ENCODE data around the gene INTS3.

GRCh38 chr1:153793261-153793972 lies 65.6 kb downstream of the INTS3 start:
- TF ChIP-seq, protein P1, sequence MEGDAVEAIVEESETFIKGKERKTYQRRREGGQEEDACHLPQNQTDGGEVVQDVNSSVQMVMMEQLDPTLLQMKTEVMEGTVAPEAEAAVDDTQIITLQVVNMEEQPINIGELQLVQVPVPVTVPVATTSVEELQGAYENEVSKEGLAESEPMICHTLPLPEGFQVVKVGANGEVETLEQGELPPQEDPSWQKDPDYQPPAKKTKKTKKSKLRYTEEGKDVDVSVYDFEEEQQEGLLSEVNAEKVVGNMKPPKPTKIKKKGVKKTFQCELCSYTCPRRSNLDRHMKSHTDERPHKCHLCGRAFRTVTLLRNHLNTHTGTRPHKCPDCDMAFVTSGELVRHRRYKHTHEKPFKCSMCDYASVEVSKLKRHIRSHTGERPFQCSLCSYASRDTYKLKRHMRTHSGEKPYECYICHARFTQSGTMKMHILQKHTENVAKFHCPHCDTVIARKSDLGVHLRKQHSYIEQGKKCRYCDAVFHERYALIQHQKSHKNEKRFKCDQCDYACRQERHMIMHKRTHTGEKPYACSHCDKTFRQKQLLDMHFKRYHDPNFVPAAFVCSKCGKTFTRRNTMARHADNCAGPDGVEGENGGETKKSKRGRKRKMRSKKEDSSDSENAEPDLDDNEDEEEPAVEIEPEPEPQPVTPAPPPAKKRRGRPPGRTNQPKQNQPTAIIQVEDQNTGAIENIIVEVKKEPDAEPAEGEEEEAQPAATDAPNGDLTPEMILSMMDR (IDR thresholded peaks at IDR 0.05 in 4 of 5, conservative IDR thresholded peaks at IDR 0.05 in 1 of 5), result no peak
- TF ChIP-seq POLR2A (IDR thresholded peaks at IDR 0.05), result no peak
